GM12874 (cell line): ENCODE results near the gene NDOR1.

Source experiments
- TF ChIP-seq, protein P1 (sequence below): IDR thresholded peaks from 2 replicates; pipeline ENCODE4 v1.5.1; 2011; ENCODE audit warnings: low read depth, mild to moderate bottlenecking, control low read depth, low read length, moderate library complexity; ENCODE audit not compliant: insufficient read depth

The NDOR1 gene

DNA sequence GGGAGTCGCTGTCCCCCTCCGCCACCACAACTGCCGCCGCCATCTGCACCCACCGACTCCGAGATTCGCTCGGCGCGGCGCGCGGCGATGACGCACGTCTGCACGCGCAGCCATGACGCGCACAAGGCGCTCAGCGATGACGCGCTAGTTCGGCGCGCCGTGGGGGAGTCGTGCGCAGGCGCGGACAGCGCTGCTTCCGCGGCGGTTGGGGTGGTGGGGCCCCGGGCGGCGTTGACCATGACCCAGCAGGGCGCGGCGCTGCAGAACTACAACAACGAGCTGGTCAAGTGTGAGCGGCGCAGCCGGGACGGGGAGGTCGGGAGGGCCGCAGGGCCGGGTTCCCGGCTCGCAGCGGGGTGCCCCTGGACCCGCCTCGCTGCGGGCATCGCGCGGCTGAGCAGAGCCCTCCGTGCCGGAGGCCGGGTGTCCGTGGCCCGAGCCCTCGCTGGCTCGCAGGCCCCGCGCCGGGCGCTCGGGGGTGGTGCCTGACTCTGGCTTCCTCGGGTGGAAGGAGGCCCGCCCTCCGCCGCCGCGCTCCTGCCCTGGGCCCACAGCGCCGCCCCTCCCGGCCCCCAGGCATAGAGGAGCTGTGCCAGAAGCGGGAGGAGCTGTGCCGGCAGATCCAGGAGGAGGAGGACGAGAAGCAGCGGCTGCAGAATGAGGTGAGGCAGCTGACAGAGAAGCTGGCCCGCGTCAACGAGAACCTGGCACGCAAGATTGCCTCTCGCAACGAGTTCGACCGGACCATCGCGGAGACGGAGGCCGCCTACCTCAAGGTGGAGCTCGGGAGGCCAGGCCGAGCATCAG is 16.8 kb upstream of the NDOR1 start, which contains the start of the genes ANAPC2 and SSNA1:
ANAPC2 (minus strand) TSS at position 71 of the 807 bp plus-strand sequence; CDS start at position 43, 28 bp downstream.
SSNA1 (plus strand) TSS at position 187 of the 807 bp plus-strand sequence; CDS start at position 238, 51 bp downstream.
- TF ChIP-seq, protein P1, sequence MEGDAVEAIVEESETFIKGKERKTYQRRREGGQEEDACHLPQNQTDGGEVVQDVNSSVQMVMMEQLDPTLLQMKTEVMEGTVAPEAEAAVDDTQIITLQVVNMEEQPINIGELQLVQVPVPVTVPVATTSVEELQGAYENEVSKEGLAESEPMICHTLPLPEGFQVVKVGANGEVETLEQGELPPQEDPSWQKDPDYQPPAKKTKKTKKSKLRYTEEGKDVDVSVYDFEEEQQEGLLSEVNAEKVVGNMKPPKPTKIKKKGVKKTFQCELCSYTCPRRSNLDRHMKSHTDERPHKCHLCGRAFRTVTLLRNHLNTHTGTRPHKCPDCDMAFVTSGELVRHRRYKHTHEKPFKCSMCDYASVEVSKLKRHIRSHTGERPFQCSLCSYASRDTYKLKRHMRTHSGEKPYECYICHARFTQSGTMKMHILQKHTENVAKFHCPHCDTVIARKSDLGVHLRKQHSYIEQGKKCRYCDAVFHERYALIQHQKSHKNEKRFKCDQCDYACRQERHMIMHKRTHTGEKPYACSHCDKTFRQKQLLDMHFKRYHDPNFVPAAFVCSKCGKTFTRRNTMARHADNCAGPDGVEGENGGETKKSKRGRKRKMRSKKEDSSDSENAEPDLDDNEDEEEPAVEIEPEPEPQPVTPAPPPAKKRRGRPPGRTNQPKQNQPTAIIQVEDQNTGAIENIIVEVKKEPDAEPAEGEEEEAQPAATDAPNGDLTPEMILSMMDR, result peak; percentile 61

DNA sequence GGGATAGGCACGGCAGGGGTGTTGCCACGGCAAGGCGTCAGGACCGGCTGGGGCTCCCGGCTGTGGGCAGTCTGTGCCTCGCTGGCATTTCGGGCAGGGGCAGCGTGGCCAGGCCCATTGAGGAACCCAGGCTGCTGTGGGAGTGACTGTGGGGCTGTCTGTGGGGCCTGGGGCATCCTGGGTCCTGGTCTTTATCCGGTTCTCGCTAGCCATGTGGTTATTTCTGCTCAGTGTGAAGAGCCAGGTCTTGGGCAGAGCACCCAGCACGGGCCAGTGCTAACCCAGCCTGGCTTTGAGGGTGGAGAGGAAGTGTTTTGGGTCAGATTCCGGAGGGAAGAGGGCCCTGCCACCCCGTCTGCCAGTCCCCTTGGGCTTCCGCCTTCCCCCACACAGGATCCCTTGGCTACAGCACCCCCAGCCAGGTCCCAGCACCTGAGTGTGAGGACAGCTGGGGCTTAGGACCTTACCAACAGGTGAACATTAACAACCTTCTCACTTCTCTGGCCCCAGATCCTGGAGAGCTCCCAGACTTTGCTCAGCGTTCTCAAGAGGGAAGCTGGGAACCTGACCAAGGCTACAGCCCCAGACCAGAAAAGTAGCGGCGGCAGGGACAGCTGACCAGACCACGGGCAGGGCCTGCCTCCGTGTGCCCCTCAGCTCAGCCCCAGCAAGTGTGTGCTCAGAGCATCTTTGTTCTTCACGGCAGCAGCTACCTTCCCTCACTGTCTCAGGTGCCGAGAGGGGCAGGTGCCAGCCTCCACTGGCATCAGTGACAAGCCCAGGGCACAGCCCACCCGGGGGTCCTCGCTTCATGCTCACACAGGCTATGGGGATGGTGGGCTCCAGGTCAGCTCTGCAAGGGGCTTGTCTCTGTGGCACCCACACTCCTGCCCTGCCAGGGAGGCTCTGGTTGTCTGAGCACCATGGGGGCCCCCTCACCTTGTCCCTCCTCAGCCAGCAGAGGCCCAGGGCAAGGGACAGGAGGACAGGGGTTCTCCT is 15.9 kb upstream of the NDOR1 start:
- TF ChIP-seq, protein P1, result no peak

DNA sequence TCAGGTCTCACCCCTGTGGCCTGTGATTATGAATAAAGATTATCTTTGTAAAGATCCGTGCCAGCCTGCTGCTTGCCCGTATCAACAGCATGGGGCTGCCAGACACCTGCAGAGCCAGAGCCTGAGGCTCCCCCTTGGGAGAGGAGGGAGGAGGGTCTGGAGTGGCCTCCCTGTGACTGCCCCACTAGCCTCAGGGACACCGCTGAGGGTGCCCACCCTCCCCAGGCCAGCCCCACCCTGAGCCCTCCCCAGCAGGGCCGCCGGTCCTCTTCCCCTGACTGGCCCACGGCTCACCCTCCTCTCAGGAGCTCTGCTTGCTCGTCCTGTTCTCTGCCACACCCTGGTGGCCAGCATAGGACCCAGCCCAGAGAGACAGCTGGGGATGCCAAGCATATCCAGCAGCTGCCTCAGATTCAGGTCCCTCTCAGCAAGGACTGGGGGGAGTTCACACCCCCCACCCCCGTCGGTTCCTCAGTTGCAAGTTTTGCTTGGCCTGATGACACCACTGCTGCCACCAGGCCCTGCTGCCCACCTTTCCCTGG is 15.1 kb upstream of the NDOR1 start:
- TF ChIP-seq, protein P1, result no peak

DNA sequence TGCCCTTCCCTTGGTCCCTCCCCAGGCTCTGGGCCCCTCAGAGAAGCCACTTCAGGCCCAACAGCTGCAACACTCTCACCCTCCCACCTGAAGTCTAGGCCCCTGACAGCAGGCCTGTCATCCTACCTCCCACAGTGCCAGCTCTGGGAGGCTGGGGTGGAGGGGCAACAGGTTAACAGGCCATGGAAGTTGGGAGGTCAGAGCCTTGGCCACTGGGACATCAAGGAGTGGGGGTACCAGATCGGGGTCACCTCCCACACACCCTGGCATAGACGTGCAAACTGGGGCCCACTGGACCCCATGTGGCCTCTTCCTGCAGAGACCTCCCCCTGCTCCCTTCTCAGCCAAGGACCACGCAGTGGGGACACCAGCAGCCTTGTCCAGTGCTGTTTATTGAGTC is 14.3 kb upstream of the NDOR1 start:
- TF ChIP-seq, protein P1, result no peak

DNA sequence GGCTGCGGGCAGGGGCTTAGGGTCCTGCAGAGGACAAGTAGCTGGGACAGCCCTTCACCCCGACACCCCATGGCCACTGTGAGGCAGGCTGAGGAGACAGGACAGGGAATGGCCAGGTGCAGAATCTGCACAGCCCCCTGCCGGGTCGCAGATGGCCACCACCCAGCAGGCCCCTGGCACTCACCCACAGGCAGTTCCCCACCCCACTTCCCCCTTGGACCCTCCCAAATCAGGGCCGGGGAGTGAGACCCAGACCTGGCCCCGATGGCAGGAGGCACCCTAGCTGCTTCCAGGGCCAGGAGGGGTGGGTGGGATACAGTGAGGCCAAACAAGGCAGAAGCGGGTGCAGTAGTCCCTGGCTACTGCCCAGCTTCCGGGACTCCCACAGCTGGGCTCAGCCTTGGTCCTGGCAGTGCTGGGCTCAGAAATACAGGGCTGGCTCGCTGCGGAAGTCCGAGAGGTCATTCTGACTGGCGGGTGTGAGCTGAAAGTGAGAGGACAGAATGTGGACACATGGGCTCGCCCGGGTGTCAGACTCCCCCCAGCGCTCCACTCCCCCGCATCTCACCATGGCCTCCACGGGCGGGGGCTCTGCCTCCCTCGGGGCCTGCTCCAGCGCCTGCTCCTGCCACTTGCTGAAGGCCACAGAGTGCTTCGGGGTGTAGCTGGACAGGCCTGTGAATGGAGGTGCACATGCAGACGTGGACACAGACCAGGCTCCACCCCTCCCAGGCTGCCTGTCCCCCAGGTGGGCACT is 13.6 kb upstream of the NDOR1 start:
- TF ChIP-seq, protein P1, result no peak

DNA sequence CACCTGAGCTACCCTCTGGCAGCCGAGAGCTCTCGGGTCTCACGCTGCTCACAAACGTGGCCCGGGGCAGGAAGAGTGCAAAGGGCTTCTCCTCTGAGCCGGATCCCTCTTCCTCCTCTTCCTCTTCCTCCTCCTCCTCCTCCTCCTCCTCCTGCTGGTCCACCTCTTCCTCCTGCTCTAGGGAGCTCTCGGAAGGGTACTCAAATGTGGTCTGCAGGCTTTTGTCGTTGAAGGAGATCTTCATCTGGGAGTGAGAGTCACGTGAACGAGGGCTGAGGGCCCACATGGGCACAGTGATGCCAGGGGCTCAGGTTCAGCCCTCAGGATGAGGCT is 13.1 kb upstream of the NDOR1 start:
- TF ChIP-seq, protein P1, result no peak
